IMR-90 (cell line): Measurements from ENCODE around the gene MTA1. TPM values are rescaled to one million over a fixed set of nuclear protein-coding genes. Genes with fewer than 3 reads are reported as not detected.

ENCODE experiments used
- ATAC-seq: fragments of 200-7000 bp; cut with Tn5 transposase; 2 replicates; pipeline ENCODE4 v1.9.1; 2020; ENCODE audit warnings: low read depth, mild to moderate bottlenecking, moderate library complexity
- BruUV-seq: library from RNA; stranded (reverse); fragments of 400-500 nt; replicated peaks from 2 replicates; lab custom pipeline; 2021; lab: Mats Ljungman, UMichigan
- CTCF ChIA-PET: fragments of 300-600 bp; formaldehyde crosslinking; extraction: SDS; loops from one replicate; lab custom pipeline; 2021; ENCODE audit warnings: antibody characterized with exemption; lab: Yijun Ruan, JAX
- POLR2A ChIA-PET: fragments of 300-600 bp; sonication (Branson Sonifier 250); formaldehyde crosslinking; loops from one replicate; lab custom pipeline; 2022; ENCODE audit warnings: antibody characterized with exemption; ENCODE audit not compliant: unreplicated experiment; lab: Charles Lee
- DNase-seq: peaks from one replicate; pipeline ENCODE4 v3.0.0; 2013
- H2AFZ ChIP-seq: replicated peaks from 2 replicates; pipeline ENCODE3; 2013; ENCODE audit warnings: low read length, mild to moderate bottlenecking; ENCODE audit not compliant: poor library complexity
- H2AK5ac ChIP-seq: 2 replicates; pipeline ENCODE4 v1.6.1; 2013; ENCODE audit warnings: low read depth, low read length, inconsistent platforms
- H2AK9ac ChIP-seq: replicated peaks from 2 replicates; pipeline ENCODE3; 2013; ENCODE audit warnings: mild to moderate bottlenecking, low read depth, low read length, moderate library complexity; ENCODE audit not compliant: poor library complexity
- H2BK120ac ChIP-seq: 2 replicates; pipeline ENCODE4 v1.6.1; 2013; ENCODE audit warnings: low read depth, low read length, inconsistent platforms
- H2BK15ac ChIP-seq: 3 replicates; pipeline ENCODE4 v1.6.1; 2013; ENCODE audit warnings: low read depth, low read length, inconsistent platforms
- H2BK20ac ChIP-seq: 2 replicates; pipeline ENCODE4 v1.6.1; 2013; ENCODE audit warnings: low read depth, mild to moderate bottlenecking, inconsistent platforms, low read length, moderate library complexity
- H2BK5ac ChIP-seq: 2 replicates; pipeline ENCODE4 v1.6.1; 2013; ENCODE audit warnings: mild to moderate bottlenecking, low read depth, low read length, inconsistent platforms; ENCODE audit not compliant: poor library complexity, severe bottlenecking
- H3K14ac ChIP-seq: replicated peaks from 2 replicates; pipeline ENCODE4 v1.6.1; 2013; ENCODE audit warnings: low read depth, low read length, inconsistent platforms
- H3K18ac ChIP-seq: 2 replicates; pipeline ENCODE4 v1.6.1; 2013; ENCODE audit warnings: low read depth, low read length, control low read depth
- H3K23ac ChIP-seq: 2 replicates; pipeline ENCODE4 v1.6.1; 2013; ENCODE audit warnings: low read depth, low read length, inconsistent platforms
- H3K27ac ChIP-seq: 2 replicates; pipeline ENCODE4 v1.5.1; 2013; ENCODE audit warnings: mild to moderate bottlenecking, control low read depth, low read length; ENCODE audit not compliant: insufficient read depth
- H3K27me3 ChIP-seq: 2 replicates; pipeline ENCODE4 v1.6.1; 2013; ENCODE audit warnings: low read length; ENCODE audit not compliant: control insufficient read depth, insufficient read depth
- H3K36me3 ChIP-seq: 2 replicates; pipeline ENCODE4 v1.6.1; 2013; ENCODE audit warnings: low read length, mixed read lengths; ENCODE audit not compliant: control insufficient read depth, insufficient read depth
- H3K4ac ChIP-seq: 2 replicates; pipeline ENCODE4 v1.6.1; 2013; ENCODE audit warnings: low read depth, low read length, inconsistent platforms
- H3K4me1 ChIP-seq: 2 replicates; pipeline ENCODE4 v1.6.1; 2013; ENCODE audit warnings: low read length, mixed read lengths; ENCODE audit not compliant: control insufficient read depth, insufficient read depth
- H3K4me2 ChIP-seq: 2 replicates; pipeline ENCODE4 v1.6.1; 2013; ENCODE audit warnings: low read depth, mild to moderate bottlenecking, control low read depth, low read length, moderate library complexity
- H3K4me3 ChIP-seq: 2 replicates; pipeline ENCODE4 v1.5.1; 2013; ENCODE audit warnings: low read depth, mild to moderate bottlenecking, control low read depth, low read length, moderate library complexity; ENCODE audit not compliant: insufficient read depth
- H3K56ac ChIP-seq: 2 replicates; pipeline ENCODE4 v1.6.1; 2013; ENCODE audit warnings: low read length, inconsistent platforms; ENCODE audit not compliant: insufficient read depth; ENCODE audit errors: extremely low read depth
- H3K79me1 ChIP-seq, 2 experiments: 2 replicates each; pipeline ENCODE4 v1.6.1; 2013; ENCODE audit warnings: low read length in 2 of 2, inconsistent platforms in 1 of 2, low read depth in 1 of 2
- H3K9ac ChIP-seq: 2 replicates; pipeline ENCODE4 v1.6.1; 2013; ENCODE audit warnings: low read depth, low read length, control low read depth
- H3K9me1 ChIP-seq: 2 replicates; pipeline ENCODE4 v1.6.1; 2013; ENCODE audit warnings: low read length, inconsistent platforms; ENCODE audit not compliant: insufficient read depth
- H3K9me3 ChIP-seq: 2 replicates; pipeline ENCODE4 v1.6.1; 2013; ENCODE audit warnings: low read length; ENCODE audit not compliant: control insufficient read depth, insufficient read depth
- H4K20me1 ChIP-seq: 2 replicates; pipeline ENCODE4 v1.6.1; 2013; ENCODE audit warnings: low read length, inconsistent platforms; ENCODE audit not compliant: insufficient read depth
- H4K5ac ChIP-seq: 2 replicates; pipeline ENCODE4 v1.6.1; 2013; ENCODE audit warnings: mild to moderate bottlenecking, low read depth, low read length, control low read depth
- H4K8ac ChIP-seq, 2 experiments: 2 replicates each; pipeline ENCODE4 v1.6.1; 2013; ENCODE audit warnings: low read depth in 2 of 2, low read length in 2 of 2, control low read depth in 1 of 2, inconsistent platforms in 1 of 2
- H4K91ac ChIP-seq: 2 replicates; pipeline ENCODE4 v1.6.1; 2013; ENCODE audit warnings: low read depth, low read length, inconsistent platforms; ENCODE audit not compliant: insufficient read depth
- BHLHE40 ChIP-seq: fragments of 150-350 bp; IDR thresholded peaks from 2 replicates; pipeline ENCODE4 v1.6.1; 2016; ENCODE audit warnings: mild to moderate bottlenecking, low read depth, low read length
- CEBPB ChIP-seq: IDR thresholded peaks from 2 replicates; pipeline ENCODE4 v1.6.1; 2012; ENCODE audit warnings: low read depth, low read length, improper control_type of control experiment
- CHD1 ChIP-seq: IDR thresholded peaks from 2 replicates; pipeline ENCODE4 v1.6.1; 2012; ENCODE audit warnings: low read depth, low read length, improper control_type of control experiment
- FOS ChIP-seq: fragments of 150-350 bp; IDR thresholded peaks from 2 replicates; pipeline ENCODE4 v1.6.1; 2016; ENCODE audit warnings: low read depth, low read length
- MAFK ChIP-seq: IDR thresholded peaks from 2 replicates; pipeline ENCODE4 v1.6.1; 2012; ENCODE audit warnings: low read depth, low read length, improper control_type of control experiment
- MAZ ChIP-seq: IDR thresholded peaks from 2 replicates; pipeline ENCODE4 v1.6.1; 2012; ENCODE audit warnings: low read depth, mild to moderate bottlenecking, low read length, improper control_type of control experiment, moderate library complexity, borderline replicate concordance
- MXI1 ChIP-seq: IDR thresholded peaks from 2 replicates; pipeline ENCODE4 v1.6.1; 2012; ENCODE audit warnings: low read depth, mild to moderate bottlenecking, low read length, moderate library complexity, borderline replicate concordance
- NFE2L2 ChIP-seq: fragments of 150-350 bp; IDR thresholded peaks from 2 replicates; pipeline ENCODE4 v1.6.1; 2016; ENCODE audit warnings: low read depth, mild to moderate bottlenecking, low read length
- POLR2A ChIP-seq: IDR thresholded peaks from 2 replicates; pipeline ENCODE4 v1.6.1; 2012; ENCODE audit warnings: mild to moderate bottlenecking, low read depth, low read length
- RAD21 ChIP-seq: IDR thresholded peaks from 2 replicates; pipeline ENCODE4 v1.6.1; 2012; ENCODE audit warnings: low read length, improper control_type of control experiment
- RCOR1 ChIP-seq: IDR thresholded peaks from 2 replicates; pipeline ENCODE4 v1.6.1; 2012; ENCODE audit warnings: mild to moderate bottlenecking, low read length, improper control_type of control experiment; ENCODE audit not compliant: insufficient replicate concordance
- RFX5 ChIP-seq: IDR thresholded peaks from 2 replicates; pipeline ENCODE4 v1.8.0; 2012; ENCODE audit warnings: low read depth, mild to moderate bottlenecking, low read length, moderate library complexity
- SMC3 ChIP-seq: fragments of 150-350 bp; IDR thresholded peaks from 2 replicates; pipeline ENCODE4 v1.6.1; 2016; ENCODE audit warnings: low read depth, mild to moderate bottlenecking, antibody characterized with exemption, low read length, moderate library complexity
- WGBS, 2 experiments: methylation state at CpG; one replicate each; pipeline versions ENCODE4 v1.1.5 to v1.1.7; 2013; ENCODE audit warnings: missing lambda C conversion rate in 2 of 2; ENCODE audit not compliant: insufficient read length in 1 of 2; ENCODE audit errors: extremely low coverage in 2 of 2; 5-methylcytosine and 5-hydroxymethylcytosine counted together
- dilution Hi-C: fragments of 300-500 bp; cut with HindIII; formaldehyde crosslinking; loops from one replicate; pipeline ENCODE4 v1.14.3; 2018; ENCODE audit warnings: low sequenced_read_pairs; ENCODE audit not compliant: unreplicated experiment
- in situ Hi-C: fragments of 300-500 bp; cut with MboI; formaldehyde crosslinking; loops from 3 replicates; pipeline ENCODE4 v1.14.3; 2019; ENCODE audit warnings: low sequenced_read_pairs, inconsistent platforms, mixed read lengths
- intact Hi-C: fragments of 100-400 bp; cut with micrococcal nuclease; formaldehyde crosslinking; loops from 2 replicates; pipeline ENCODE4 v1.10.0; 2022
- polyA plus RNA-seq, 3 experiments: library from polyadenylated mRNA; depleted of rRNA; stranded (reverse); fragments of >200 nt; gene quantifications; 2 replicates each; pipeline ENCODE4 v1.2.3, GENCODE V29; 2012; ENCODE audit warnings: low replicate concordance in 1 of 3
- total RNA-seq: library from RNA; depleted of rRNA; stranded (reverse); fragments of >200 nt; gene quantifications from 2 replicates; pipeline ENCODE4 v1.2.3, GENCODE V29; 2012
- TF ChIP-seq, protein P1 (sequence below): fragments of 150-350 bp; IDR thresholded peaks from 2 replicates; pipeline ENCODE4 v1.6.1; 2017; ENCODE audit warnings: mild to moderate bottlenecking, antibody characterized with exemption, low read length, low read depth
- TF ChIP-seq, protein P2 (sequence below): conservative IDR thresholded peaks from 2 replicates; pipeline ENCODE4 v1.5.1; 2012; ENCODE audit warnings: mild to moderate bottlenecking, low read depth, low read length, improper control_type of control experiment
- TF ChIP-seq, protein P3 (sequence below): fragments of 150-350 bp; IDR thresholded peaks from 2 replicates; pipeline ENCODE4 v1.6.1; 2016; ENCODE audit warnings: low read depth, mild to moderate bottlenecking, low read length, moderate library complexity, borderline replicate concordance

Gene MTA1
- total and polyA plus RNA-seq, 2 of the 4 experiments (the other 2 are of a cell fraction) = 21.5 to 61.6 TPM

- no peak overlapping the region for H4K5ac ChIP-seq
- no peak overlapping the region for H3K56ac ChIP-seq
- no peak overlapping the region for H3K23ac ChIP-seq
- no TSS peak for BruUV-seq
- no peaks in the 10 kb centered on the region for H3K9me1 ChIP-seq
- no peak overlapping the region for H2AK9ac ChIP-seq
- H3K27me3 ChIP-seq = no peaks in the 10 kb centered on the region
- no peak overlapping the region for H3K14ac ChIP-seq
- H4K20me1 ChIP-seq = no peaks in the 10 kb centered on the region; the same call in 1 of the 2 replicates
- no peak overlapping the region for H3K27ac ChIP-seq
- DNase-seq (no peak), ATAC-seq (no peak)
- no peak overlapping the region for H3K4me3 ChIP-seq
- POLR2A ChIA-PET = no interaction called here
- H2AK5ac ChIP-seq = no peak overlapping the region
- H3K9me3 ChIP-seq = no peaks in the 10 kb centered on the region
- TF ChIP-seq MAFK (no peak), MXI1 (no peak), RCOR1 (no peak), MAZ (no peak), BHLHE40 (no peak), SMC3 (no peak), FOS (no peak), NFE2L2 (no peak), CHD1 (no peak), POLR2A (no peak), CEBPB (no peak), RAD21 (no peak), RFX5 (no peak)
- TF ChIP-seq, protein P1, sequence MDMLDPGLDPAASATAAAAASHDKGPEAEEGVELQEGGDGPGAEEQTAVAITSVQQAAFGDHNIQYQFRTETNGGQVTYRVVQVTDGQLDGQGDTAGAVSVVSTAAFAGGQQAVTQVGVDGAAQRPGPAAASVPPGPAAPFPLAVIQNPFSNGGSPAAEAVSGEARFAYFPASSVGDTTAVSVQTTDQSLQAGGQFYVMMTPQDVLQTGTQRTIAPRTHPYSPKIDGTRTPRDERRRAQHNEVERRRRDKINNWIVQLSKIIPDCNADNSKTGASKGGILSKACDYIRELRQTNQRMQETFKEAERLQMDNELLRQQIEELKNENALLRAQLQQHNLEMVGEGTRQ = no peak
- TF ChIP-seq, protein P2, sequence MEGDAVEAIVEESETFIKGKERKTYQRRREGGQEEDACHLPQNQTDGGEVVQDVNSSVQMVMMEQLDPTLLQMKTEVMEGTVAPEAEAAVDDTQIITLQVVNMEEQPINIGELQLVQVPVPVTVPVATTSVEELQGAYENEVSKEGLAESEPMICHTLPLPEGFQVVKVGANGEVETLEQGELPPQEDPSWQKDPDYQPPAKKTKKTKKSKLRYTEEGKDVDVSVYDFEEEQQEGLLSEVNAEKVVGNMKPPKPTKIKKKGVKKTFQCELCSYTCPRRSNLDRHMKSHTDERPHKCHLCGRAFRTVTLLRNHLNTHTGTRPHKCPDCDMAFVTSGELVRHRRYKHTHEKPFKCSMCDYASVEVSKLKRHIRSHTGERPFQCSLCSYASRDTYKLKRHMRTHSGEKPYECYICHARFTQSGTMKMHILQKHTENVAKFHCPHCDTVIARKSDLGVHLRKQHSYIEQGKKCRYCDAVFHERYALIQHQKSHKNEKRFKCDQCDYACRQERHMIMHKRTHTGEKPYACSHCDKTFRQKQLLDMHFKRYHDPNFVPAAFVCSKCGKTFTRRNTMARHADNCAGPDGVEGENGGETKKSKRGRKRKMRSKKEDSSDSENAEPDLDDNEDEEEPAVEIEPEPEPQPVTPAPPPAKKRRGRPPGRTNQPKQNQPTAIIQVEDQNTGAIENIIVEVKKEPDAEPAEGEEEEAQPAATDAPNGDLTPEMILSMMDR = no peak
- TF ChIP-seq, protein P3, sequence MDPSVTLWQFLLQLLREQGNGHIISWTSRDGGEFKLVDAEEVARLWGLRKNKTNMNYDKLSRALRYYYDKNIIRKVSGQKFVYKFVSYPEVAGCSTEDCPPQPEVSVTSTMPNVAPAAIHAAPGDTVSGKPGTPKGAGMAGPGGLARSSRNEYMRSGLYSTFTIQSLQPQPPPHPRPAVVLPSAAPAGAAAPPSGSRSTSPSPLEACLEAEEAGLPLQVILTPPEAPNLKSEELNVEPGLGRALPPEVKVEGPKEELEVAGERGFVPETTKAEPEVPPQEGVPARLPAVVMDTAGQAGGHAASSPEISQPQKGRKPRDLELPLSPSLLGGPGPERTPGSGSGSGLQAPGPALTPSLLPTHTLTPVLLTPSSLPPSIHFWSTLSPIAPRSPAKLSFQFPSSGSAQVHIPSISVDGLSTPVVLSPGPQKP = no peak
- intact Hi-C loops (no loop called here), dilution Hi-C loops (no loop called here), in situ Hi-C loops (no loop called here)
- H3K9ac ChIP-seq = no peak overlapping the region
- no peak overlapping the region for H2BK120ac ChIP-seq
- H3K4ac ChIP-seq = no peak overlapping the region
- 100% methylated on average over 1 of the region's 18 CpGs; no CpG with 5 or more reads in 1 of the 2 experiments for WGBS, 2 experiments
- H2BK5ac ChIP-seq = no peak overlapping the region
- 0 out of 4 replicates have a peak, but pooled peaks cover 0 to 5% of the 10 kb centered on the region in 2 experiments for H3K79me1 ChIP-seq
- H4K8ac ChIP-seq = no peak overlapping the region
- H3K18ac ChIP-seq = no peak overlapping the region
- H2BK15ac ChIP-seq = no peak overlapping the region
- CTCF ChIA-PET = interaction anchor here (1.0 kb wide), 1 partner anchor 10 kb away, joined by 4 read pairs; no protein-coding TSS in a partner anchor
- H3K4me2 ChIP-seq = no peak overlapping the region
- H2AFZ ChIP-seq = no peak overlapping the region
- no peak overlapping the region for H4K91ac ChIP-seq
- H3K4me1 ChIP-seq = no peaks in the 10 kb centered on the region
- H3K36me3 ChIP-seq = peaks cover 57% of the 10 kb centered on the region
- H2BK20ac ChIP-seq = no peak overlapping the region
Observed at GRCh38 chr14:105458010-105458409, 38.4 kb downstream of the MTA1 start.
